ENCODE results near the gene TOM1.
"Not testable (repeated sequence)": the region's sequence is repeated elsewhere in the genome, so short reads cannot be mapped to it uniquely, and the experiment has no call there.

TOM1 gene

GRCh38 chr22:35347462-35347861 is 47.8 kb downstream of the TOM1 start:
- no peak for DNase-seq

DNA sequence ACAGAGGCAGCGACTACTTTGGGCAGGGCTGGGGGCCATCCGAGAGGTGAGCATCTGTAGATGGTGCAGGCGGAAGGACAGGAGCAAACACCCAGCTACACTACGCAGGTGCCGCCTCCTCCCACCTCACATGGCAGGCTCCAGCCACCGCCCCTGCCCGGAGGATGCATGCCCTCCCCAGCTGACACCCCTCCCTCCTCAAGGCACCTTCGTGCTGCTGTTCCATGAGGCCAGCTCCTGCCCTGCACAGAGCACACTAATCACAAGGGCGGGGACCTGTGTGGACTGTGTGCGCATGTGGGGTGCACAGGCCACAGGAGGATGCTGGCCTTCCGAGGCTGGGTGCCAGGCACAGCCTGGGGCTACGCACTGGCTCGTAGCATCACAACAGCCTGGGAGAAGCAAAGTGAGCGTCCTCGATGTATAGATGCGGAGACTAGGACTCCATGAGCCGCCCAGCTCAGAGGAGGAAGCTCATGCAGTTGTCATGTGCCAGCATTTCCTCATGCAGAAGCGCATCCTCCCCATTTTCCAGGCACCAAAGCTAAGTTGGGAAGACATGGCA is 48.4 kb downstream of the TOM1 start:
- DNase-seq, result no peak

GRCh38 chr22:35348703-35349102 is 49.0 kb downstream of the TOM1 start:
- DNase-seq, result no peak

DNA sequence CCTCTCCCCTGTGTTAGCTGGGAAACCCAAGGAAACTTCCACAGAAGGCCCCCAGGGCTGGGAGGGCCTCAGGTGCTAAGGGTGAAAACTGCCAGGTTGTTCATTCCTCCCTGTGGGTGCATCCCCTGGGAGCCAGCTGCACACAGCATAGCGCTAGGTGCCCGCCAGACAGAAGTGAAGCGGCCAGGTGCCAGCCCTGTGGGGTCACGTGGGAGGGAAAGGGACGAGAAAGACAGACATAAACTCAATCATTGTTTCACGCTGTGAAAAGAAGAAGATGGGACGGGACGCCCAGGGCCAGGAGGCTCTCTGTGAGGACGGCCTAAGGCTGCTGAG is 49.6 kb downstream of the TOM1 start:
- no peak for DNase-seq

DNA sequence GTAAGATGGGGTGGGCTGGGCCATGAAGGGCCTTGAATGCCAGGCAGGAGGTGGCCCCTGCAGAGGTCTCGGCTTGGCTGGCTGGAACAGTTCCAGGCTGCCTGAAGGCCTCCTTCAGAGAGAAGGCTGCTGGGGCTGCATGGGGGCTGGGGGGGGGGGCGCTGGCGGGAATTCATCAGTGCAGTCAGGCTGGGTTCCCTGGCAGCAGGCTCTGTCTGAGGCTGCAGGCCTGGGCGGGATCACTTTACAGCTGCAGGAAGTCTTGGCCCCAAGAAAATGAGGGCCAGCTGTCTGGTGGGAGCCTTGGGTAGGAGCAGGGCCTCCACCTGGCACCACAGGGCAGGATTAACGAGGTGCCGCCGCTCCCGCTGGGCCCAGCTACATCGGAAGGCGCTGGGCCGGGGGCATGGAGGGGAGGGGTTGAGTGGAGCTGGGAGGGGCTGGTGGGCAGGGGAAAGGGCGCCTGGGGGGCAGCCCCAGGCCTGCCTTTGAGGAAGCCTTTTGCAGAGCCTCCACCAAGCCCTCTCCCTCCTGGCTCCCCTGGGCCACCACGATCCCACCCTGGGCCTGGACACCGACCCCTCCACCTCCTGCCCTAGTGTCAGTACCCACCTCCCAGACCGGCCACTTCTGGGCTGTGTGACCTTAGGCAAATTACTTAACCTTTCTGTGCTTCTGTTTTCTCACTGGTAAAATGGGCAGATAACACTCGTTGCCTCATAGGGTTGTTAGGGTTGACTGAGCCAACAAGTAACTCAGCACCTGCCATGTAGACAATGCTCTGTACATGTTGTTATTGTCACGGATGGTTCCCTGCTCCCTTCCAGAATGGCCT is 50.2 kb downstream of the TOM1 start:
- no peak for DNase-seq

- DNase-seq, result peak; percentile 94
These were observed 51.1 kb downstream of the TOM1 start for GRCh38 chr22:35350539-35351503.

DNA sequence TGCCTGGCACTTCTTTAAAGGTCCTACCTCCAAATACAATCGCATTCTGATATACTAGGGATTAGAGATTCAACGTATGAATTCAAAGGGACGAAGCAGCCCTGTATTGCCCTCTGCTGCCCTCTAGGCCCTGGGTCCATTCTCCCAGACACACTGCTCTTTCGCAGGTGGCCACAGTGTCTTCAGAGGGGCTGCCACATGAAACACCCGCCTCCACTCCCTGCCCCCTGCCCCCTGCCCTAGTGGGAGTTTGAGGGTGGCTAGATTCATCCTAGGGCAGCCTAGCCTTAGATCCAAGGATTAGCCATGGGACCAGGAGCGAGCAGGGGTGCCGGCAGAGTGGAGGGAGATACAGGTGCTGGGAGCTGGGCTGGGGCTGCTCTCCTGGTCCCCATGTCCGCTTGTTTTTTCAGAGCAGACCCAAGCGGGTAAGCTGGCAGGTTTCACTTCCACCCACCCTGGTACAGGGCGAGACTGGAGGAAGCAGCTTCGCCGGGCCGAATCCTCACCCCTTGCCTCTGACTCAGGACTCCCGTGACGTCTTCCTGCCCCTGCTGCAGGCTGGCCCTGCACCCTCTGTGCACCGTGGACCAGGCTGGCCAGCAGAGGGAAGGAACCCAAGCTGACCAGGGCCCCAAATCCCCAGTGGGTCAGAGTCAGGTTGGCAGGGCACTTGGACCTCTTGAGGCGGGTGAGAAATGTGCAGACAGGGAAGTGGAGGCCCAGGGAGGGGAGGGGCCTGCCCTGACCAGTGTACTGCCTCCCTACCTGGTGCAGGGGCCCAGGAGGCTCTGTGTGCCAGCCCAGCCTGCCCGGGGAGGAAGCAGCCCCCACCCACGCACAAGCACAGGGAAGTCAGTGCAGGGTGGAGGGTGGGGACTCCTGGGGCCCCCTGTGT is 52.8 kb downstream of the TOM1 start:
- peak; percentile 81 for DNase-seq

DNA sequence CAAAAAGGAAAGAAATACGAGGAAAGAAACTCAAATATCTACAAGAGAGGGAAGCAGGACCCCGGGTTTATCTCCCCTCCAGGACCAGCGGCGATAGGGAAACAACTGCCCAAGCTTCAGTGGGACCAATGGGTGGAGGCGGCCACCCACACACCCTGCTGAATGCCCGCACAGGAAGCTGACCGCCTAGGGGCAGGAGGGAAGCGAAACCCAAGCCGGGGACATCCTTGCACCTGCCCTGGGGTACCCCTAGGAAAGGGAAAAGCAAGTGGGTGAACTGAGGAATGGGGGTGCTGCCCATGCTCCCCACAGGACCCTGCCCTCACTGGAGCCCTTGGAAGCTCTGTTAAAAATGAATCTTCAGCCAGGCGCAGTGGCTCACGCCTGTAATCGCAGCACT is 53.6 kb downstream of the TOM1 start:
- no peak for DNase-seq

DNA sequence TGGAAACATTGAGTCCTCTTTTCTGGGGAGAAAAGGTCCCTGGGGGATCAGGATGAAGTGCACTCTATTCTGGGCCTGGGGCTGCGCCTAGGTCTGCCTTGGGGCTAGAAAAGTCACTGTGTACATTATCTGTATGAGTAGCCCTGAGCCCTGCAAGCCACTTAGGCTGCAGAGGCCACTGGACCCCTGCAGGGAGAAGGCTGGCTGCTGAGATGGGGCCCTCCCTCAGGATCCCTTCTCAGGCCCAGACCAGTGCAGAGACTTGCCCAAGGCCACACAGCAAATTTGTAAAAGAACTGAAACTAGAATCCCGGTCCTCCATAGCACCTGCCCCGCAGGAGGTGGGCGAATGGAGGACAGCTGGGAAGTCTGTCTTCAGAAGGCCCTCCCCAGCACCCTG is 54.4 kb downstream of the TOM1 start:
- DNase-seq, result no peak

DNA sequence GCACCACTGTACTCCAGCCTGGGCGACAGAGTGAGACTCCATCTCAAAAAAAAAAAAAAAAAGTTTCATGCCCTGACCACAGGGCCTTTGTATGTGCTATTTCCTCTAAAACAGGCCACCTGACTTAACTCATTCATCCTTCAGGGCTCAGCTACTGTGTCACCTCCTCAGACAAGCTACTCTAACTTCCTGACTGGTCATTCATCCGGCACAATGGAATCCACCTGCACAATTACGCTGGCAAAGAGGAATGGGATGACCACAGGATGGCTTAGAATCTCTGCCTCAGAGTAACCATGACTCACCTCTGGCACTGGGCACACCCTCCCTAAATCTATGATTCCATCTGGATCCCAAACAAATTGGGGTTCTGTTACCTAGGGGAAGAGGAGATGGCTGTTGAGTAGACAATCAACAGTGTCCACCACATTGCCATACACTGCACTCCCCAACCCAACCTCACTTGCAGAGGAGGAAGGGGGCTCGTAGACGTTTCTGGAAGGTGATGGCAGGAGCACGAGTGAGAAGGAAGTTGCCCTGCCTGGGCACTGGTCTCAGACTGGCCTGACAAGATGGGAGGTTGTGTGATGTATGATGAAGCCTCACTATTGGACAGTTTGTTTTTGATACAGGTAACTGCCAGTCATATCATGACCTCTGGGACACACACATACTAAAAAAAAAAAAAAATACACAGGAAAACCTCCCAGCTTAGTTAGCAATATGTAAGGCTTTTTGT is 58.4 kb downstream of the TOM1 start:
- DNase-seq, result no peak

- DNase-seq, result no peak
These were observed 59.8 kb downstream of the TOM1 start for GRCh38 chr22:35359380-35360065.

- no peak for DNase-seq
These were observed 61.4 kb downstream of the TOM1 start for GRCh38 chr22:35361001-35361558.

DNA sequence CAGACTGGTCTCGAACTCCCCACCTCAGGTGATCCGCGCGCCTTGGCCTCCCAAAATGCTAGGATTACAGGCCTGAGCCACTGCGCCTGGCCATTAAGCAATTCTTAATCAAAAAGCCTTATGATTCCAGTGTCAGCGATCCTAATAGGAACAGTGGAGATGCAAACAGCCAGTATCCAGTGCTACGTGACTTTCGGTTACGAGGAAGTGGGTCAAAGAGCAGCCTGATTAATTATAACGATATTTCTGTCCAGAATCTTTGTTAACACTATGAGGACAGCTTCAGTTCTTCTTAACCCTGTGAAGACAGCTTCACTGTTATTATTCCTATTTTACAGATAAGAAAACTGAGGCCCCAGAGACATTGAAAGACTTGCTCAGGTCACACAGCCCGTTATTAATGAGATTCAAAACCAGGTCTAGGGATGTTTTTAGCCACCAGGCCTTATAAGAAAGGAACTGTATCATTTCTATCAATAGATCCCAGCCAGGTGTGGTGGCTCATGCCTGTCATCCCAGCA is 63.9 kb downstream of the TOM1 start:
- no peak for DNase-seq

DNA sequence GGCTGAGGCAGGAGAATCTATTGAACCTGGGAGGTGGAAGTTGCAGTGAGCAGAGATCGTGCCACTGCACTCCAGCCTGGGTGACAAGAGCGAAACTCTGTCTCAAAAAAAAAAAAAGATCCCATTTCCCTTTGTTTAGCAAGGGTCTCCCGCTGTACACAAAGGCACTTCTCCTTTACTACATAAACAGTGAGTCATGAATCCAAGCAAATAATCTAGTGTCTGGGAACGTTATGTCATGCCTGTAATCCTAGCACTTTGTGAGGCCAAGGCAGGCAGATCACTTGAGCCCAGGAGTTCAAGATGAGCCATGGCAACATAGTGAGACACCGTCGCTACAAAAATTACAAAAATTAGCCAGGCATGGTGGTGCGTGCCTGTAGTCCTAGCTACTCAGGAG is 64.5 kb downstream of the TOM1 start:
- not testable (repeated sequence) for DNase-seq

- DNase-seq, result no peak
These were observed 67.7 kb downstream of the TOM1 start for GRCh38 chr22:35367331-35367886.

- no peak for DNase-seq
These were observed 68.7 kb downstream of the TOM1 start for GRCh38 chr22:35368386-35368785.

DNA sequence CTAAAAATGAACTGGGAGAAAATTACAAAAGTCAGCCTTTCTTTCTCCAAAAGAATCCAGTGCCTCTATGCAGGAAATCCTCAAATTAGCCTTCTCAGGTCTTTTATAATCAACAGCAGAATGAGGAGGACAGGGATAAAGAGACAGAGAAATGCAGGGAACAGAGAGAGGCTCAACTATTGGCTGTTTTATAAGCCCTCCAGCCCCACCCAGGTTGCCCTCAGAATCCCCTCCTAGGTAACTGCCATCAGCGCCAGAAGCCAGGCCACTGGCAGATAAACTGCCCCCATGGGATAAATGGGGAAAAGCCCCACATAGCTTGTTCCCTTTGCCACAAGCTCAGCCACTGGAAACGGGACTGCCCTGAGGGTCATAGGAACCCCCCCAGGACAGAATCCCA is 70.3 kb downstream of the TOM1 start:
- no peak for DNase-seq

DNA sequence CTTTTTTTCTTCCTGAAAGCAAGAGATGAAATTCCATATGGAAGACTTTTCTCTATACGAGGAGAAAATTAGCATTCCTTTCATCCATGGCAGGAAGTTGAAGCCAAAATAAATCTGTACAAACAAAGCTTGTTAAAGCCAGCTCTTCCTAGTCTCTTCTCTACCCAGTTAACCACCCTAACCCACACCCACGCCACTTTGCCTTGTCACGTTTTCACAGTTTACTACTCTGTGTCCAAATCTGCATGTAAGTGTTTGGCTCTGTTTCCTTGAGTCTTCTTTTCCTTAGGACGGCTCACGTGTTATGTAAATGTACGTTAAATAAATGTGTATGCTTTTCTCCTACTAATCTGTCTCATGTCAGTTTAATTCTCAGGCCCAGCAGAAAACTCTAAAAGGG is 74.1 kb downstream of the TOM1 start:
- no peak for DNase-seq

GRCh38 chr22:35375031-35375430 is 75.3 kb downstream of the TOM1 start:
- no peak for DNase-seq

DNA sequence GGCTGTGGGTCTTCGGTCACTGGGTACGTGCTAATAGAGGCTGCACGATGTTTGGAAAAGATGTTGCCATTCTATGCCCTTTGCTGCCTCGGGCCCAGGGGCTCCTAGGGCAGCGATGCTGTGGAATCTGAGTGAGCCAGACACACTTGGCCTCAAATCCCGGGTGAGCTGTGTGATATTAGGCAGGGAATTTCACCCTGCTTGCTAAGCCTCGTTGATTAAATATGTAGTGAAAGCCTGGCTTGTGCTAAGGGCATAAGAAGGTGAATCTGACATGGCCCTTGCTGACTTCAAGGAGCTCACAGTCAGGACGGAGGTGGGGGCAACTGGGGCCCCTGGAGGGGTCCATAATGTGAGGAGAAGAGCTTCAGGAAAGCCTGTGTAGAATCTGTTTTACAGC is 75.8 kb downstream of the TOM1 start:
- no peak for DNase-seq

Measured in activated CD4-positive, alpha-beta T cell treated with anti-CD3 and anti-CD28 coated beads, Interleukin-2, Interleukin-6, amounts not matched to agents 100 ng/mL and 50 ng/mL, durations not matched to agents 16 hours and 8 hours (primary cell).